Ecto neural progenitor cell (in vitro differentiated cells): ENCODE data around the gene SPSB3.
A peak's percentile ranks its signal among the peaks of the same experiment; 100 is the strongest.

Experiments used
- DNase-seq: peaks from one replicate; pipeline ENCODE4 v3.0.0-alpha.2; 2018; ENCODE audit warnings: low spot score

SPSB3 gene

GRCh38 chr16:1782408-1783264 lies at the start of gene SPSB3, which contains the start of gene NUBP2:
Gene SPSB3 (minus strand): TSS chr16:1782571. CDS start chr16:1781483, 1,088 bp downstream.
Gene NUBP2 (plus strand): TSS chr16:1782960. CDS start chr16:1783021, 61 bp downstream.
- DNase-seq = peak; percentile 100

- DNase-seq = no peak
These were observed 49.1 kb upstream of the SPSB3 start for GRCh38 chr16:1831186-1832075.

GRCh38 chr16:1830213-1830612 lies 47.8 kb upstream of the SPSB3 start:
- DNase-seq = no peak

- DNase-seq = no peak
These were observed 46.5 kb upstream of the SPSB3 start for GRCh38 chr16:1828645-1829410.

- DNase-seq = peak; percentile 98
These were observed 44.6 kb upstream of the SPSB3 start, which contains the start of the genes FAHD1 and HAGH for GRCh38 chr16:1826691-1827573. Gene FAHD1 (plus strand): TSS chr16:1827206. CDS start chr16:1827239, 33 bp downstream. Gene HAGH (minus strand): TSS chr16:1826825. CDS start chr16:1826787, 38 bp downstream.

- peak; percentile 66 for DNase-seq
These were observed 43.7 kb upstream of the SPSB3 start for GRCh38 chr16:1825864-1826690.

GRCh38 chr16:1825381-1825863 lies 43.1 kb upstream of the SPSB3 start:
- DNase-seq = no peak

- DNase-seq = no peak
These were observed 41.5 kb upstream of the SPSB3 start for GRCh38 chr16:1823821-1824220.

- DNase-seq = no peak
These were observed 40.4 kb upstream of the SPSB3 start for GRCh38 chr16:1822801-1823200.

- DNase-seq = no peak
These were observed 39.7 kb upstream of the SPSB3 start for GRCh38 chr16:1821861-1822611.

GRCh38 chr16:1820946-1821290 lies 38.5 kb upstream of the SPSB3 start:
- DNase-seq = no peak

- no peak for DNase-seq
These were observed 38.0 kb upstream of the SPSB3 start for GRCh38 chr16:1820096-1820945.

- no peak for DNase-seq
These were observed 37.2 kb upstream of the SPSB3 start for GRCh38 chr16:1819611-1820010.

GRCh38 chr16:1818873-1819525 lies 36.6 kb upstream of the SPSB3 start:
- DNase-seq = no peak

GRCh38 chr16:1818204-1818872 lies 36.0 kb upstream of the SPSB3 start:
- DNase-seq = no peak

- no peak for DNase-seq
These were observed 35.3 kb upstream of the SPSB3 start for GRCh38 chr16:1817716-1818115.

GRCh38 chr16:1817276-1817589 lies 34.9 kb upstream of the SPSB3 start:
- DNase-seq = no peak
